WERI-Rb-1 (cell line): ENCODE results near the gene IGSF23.

Experiments used
- DNase-seq: peaks from one replicate; pipeline ENCODE4 v3.0.0-alpha.2; 2020
- H3K27ac ChIP-seq: fragments of 250-450 bp; sonication (Bioruptor Pico); 2 replicates; pipeline ENCODE4 v1.5.1; 2020; ENCODE audit warnings: mild to moderate bottlenecking, moderate library complexity
- H3K27me3 ChIP-seq: fragments of 250-450 bp; sonication (Bioruptor Pico); 2 replicates; pipeline ENCODE4 v1.5.1; 2021; ENCODE audit warnings: mild to moderate bottlenecking, low read depth, moderate library complexity; ENCODE audit not compliant: insufficient read depth, severe bottlenecking
- H3K36me3 ChIP-seq: fragments of 250-450 bp; sonication (Bioruptor Pico); 2 replicates; pipeline ENCODE4 v1.5.1; 2020; ENCODE audit warnings: mild to moderate bottlenecking, moderate library complexity
- H3K4me3 ChIP-seq: 2 replicates; pipeline ENCODE4 v1.5.1; 2011; ENCODE audit warnings: low read depth, mild to moderate bottlenecking, control low read depth, low read length
- H3K9me3 ChIP-seq: fragments of 250-450 bp; sonication (Bioruptor Pico); 2 replicates; pipeline ENCODE4 v1.5.1; 2021; ENCODE audit warnings: mild to moderate bottlenecking, moderate library complexity; ENCODE audit not compliant: severe bottlenecking
- CTCF ChIP-seq: IDR thresholded peaks from 2 replicates; pipeline ENCODE4 v1.5.1; 2011; ENCODE audit warnings: low read depth, mild to moderate bottlenecking, control low read depth, inconsistent platforms, low read length

The IGSF23 gene

GRCh38 chr19:44658069-44658733 lies 44.8 kb downstream of the IGSF23 start:
- H3K4me3 ChIP-seq = no peak overlapping the region
- H3K9me3 ChIP-seq = no peaks in the 10 kb centered on the region
- no peaks in the 10 kb centered on the region for H3K27me3 ChIP-seq
- H3K27ac ChIP-seq = no peak overlapping the region
- peaks cover 96% of the 10 kb centered on the region for H3K36me3 ChIP-seq
- DNase-seq = no peak
- TF ChIP-seq CTCF = no peak

DNA sequence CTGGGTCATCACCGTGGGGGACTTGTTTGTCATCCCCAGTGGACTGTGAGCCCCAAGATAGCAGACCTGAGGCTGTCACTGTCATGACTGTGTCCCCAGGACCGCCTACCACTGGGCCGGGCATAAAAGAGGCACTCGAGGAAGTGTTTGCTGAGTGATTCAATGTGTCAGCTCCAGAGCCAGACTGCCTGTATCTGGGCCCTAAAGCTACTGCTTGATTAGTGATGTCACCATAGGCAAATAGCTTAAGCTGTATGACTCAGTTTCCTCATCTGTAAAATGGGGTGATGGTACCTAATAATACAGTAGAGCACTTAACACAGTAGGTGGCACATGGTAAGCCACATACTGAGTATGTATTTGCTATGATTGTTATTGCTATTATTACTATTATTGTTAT lies 46.7 kb downstream of the IGSF23 start:
- TF ChIP-seq CTCF = no peak
- Histone ChIP-seq H3K27me3 (no peaks in the 10 kb centered on the region), H3K9me3 (no peaks in the 10 kb centered on the region), H3K4me3 (no peak overlapping the region), H3K27ac (no peak overlapping the region), H3K36me3 (peaks cover 90% of the 10 kb centered on the region)
- DNase-seq = no peak

- peaks cover 81% of the 10 kb centered on the region for H3K36me3 ChIP-seq
These were observed 47.8 kb downstream of the IGSF23 start for GRCh38 chr19:44661205-44661604.

DNA sequence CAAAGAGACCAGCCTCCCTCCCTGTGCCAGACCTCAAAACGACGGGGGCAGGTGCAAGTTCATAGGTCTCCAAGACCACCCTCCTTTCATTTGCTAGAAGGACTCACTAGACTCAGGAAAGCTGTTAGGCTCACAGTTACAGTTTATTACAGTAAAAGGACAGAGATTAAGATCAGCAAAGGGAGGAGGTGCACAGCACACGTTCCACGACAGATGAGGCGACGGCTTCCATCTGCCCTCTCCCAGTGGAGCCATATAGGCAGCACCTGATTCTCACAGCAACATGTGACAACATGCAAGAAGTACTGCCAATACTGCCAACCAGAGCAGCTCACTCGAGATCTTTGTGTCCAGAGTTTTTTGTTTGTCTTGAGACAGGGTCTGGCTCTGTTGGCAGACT lies 48.5 kb downstream of the IGSF23 start:
- no peak for DNase-seq
- Histone ChIP-seq H3K36me3 (peaks cover 74% of the 10 kb centered on the region), H3K4me3 (no peak overlapping the region), H3K27me3 (no peaks in the 10 kb centered on the region), H3K27ac (0 out of 2 replicates have a peak overlapping the region, but pooled peaks have one; percentile 4), H3K9me3 (no peaks in the 10 kb centered on the region)
- no peak for TF ChIP-seq CTCF

More at GRCh38 chr19:44661205-44661604, 47.8 kb downstream of the IGSF23 start:
- H3K9me3 ChIP-seq = no peaks in the 10 kb centered on the region
- DNase-seq = no peak
- H3K4me3 ChIP-seq = no peak overlapping the region
- no peak overlapping the region for H3K27ac ChIP-seq
- H3K27me3 ChIP-seq = no peaks in the 10 kb centered on the region
- no peak for TF ChIP-seq CTCF

DNA sequence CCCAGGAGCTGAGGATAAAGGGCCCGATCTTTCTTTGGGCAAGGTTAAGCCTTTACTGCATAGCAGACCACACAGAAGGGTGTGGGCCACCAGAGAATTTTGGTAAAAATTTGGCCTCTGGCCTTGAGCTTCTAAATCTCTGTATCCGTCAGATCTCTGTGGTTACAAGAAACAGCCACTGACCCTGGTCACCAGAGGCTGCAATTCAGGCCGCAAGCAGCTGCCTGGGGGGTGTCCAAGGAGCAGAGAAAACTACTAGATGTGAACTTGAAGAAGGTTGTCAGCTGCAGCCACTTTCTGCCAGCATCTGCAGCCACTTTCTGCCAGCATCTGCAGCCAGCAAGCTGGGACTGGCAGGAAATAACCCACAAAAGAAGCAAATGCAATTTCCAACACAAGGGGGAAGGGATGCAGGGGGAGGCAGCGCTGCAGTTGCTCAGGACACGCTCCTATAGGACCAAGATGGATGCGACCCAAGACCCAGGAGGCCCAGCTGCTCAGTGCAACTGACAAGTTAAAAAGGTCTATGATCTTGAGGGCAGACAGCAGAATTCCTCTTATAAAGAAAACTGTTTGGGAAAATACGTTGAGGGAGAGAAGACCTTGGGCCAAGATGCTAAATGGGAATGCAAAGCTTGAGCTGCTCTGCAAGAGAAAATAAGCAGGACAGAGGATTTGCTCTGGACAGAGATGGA lies 49.5 kb downstream of the IGSF23 start:
- no peaks in the 10 kb centered on the region for H3K27me3 ChIP-seq
- no peak for DNase-seq
- TF ChIP-seq CTCF = no peak
- no peak overlapping the region for H3K4me3 ChIP-seq
- H3K9me3 ChIP-seq = no peaks in the 10 kb centered on the region
- no peak overlapping the region for H3K27ac ChIP-seq
- peaks cover 65% of the 10 kb centered on the region for H3K36me3 ChIP-seq

DNA sequence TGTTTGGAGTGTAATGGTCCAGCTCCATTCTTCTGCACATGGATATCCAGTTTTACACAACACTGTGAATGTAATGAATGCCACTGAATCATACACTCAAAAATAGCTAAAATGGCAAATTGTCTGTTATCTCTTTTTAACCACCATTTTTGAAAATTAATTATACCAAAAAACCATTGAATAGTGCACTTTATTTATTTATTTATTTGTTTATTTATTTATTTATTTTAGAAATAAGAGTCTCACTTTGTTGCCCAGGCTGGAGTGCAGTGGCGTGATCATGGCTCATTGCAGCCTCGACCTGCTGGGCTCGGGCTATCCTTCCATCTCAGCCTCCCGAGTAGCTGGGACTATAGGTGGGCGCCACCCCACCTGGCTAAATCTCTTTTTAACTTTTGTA lies 50.6 kb downstream of the IGSF23 start:
- H3K27me3 ChIP-seq = no peaks in the 10 kb centered on the region
- no peak overlapping the region for H3K27ac ChIP-seq
- no peak for TF ChIP-seq CTCF
- peaks cover 53% of the 10 kb centered on the region for H3K36me3 ChIP-seq
- H3K9me3 ChIP-seq = no peaks in the 10 kb centered on the region
- no peak for DNase-seq
- no peak overlapping the region for H3K4me3 ChIP-seq
